Lower lobe of right lung (tissue), 2 donors: Measurements from ENCODE around the gene RBM28. TPM values are rescaled to one million over a fixed set of nuclear protein-coding genes. Genes with fewer than 3 reads are reported as not detected.

Source experiments
- ATAC-seq, 2 donors: fragments of 200-7000 bp; cut with Tn5 transposase; one replicate each; pipeline ENCODE4 v1.9.1; 2020 to 2022; ENCODE audit warnings: mild to moderate bottlenecking in 2 of 2, moderate library complexity in 2 of 2
- DNase-seq: peaks from one replicate; pipeline ENCODE4 v3.0.0-alpha.2; 2020
- H3K27ac ChIP-seq: fragments of 200-600 bp; one replicate; pipeline ENCODE4 v1.8.0; 2022
- H3K27me3 ChIP-seq: fragments of 200-600 bp; one replicate; pipeline ENCODE4 v1.8.0; 2022; ENCODE audit warnings: low read depth
- H3K36me3 ChIP-seq: fragments of 200-600 bp; one replicate; pipeline ENCODE4 v1.8.0; 2022; ENCODE audit warnings: mild to moderate bottlenecking
- H3K4me1 ChIP-seq: fragments of 200-600 bp; one replicate; pipeline ENCODE4 v1.8.0; 2022
- H3K4me3 ChIP-seq: fragments of 200-600 bp; one replicate; pipeline ENCODE4 v1.8.0; 2022; ENCODE audit warnings: mild to moderate bottlenecking
- H3K9me3 ChIP-seq: fragments of 200-600 bp; one replicate; pipeline ENCODE4 v1.8.0; 2022
- CTCF ChIP-seq: fragments of 200-600 bp; IDR thresholded peaks from one replicate; pipeline ENCODE4 v1.8.0; 2022; ENCODE audit warnings: antibody characterized with exemption, mild to moderate bottlenecking
- intact Hi-C: fragments of 100-400 bp; cut with DNase I; formaldehyde crosslinking; loops from one replicate; pipeline ENCODE4 v1.11.0; 2022
- total RNA-seq: library from RNA; stranded (reverse); fragmentation: NEBNext Ultra II Directional; extraction: Animal tissue kit (Norgen Biotek cat#: 25700); gene quantifications from one replicate; pipeline ENCODE4 v1.2.1, GENCODE V29; 2021
- donor health status: DM: no; HTN: yes; CAD: no; lungs with severe emphysema.

Gene RBM28
- total RNA-seq, 1 donor from 2014 or later: 26.9 TPM

GRCh38 chr7:128389618-128390329 lies 46.1 kb upstream of the RBM28 start:
- Histone ChIP-seq H3K36me3 (peaks cover 34% of the 10 kb centered on the region), H3K9me3 (no peaks in the 10 kb centered on the region), H3K4me3 (no peak overlapping the region), H3K4me1 (peaks cover 4% of the 10 kb centered on the region), H3K27me3 (peaks cover 12% of the 10 kb centered on the region), H3K27ac (no peak overlapping the region)
- no peak for ATAC-seq
- DNase-seq: no peak
- intact Hi-C loops: no loop called here
- TF ChIP-seq CTCF: no peak

- Histone ChIP-seq H3K27ac (no peak overlapping the region), H3K4me3 (no peak overlapping the region), H3K4me1 (peaks cover 4% of the 10 kb centered on the region), H3K36me3 (peaks cover 28% of the 10 kb centered on the region), H3K9me3 (no peaks in the 10 kb centered on the region), H3K27me3 (peaks cover 12% of the 10 kb centered on the region)
- no peak for TF ChIP-seq CTCF
- intact Hi-C loops: no loop called here
- ATAC-seq (no peak), DNase-seq (no peak)
These were observed 45.4 kb upstream of the RBM28 start for GRCh38 chr7:128389085-128389617.

GRCh38 chr7:128388145-128388485 lies 44.4 kb upstream of the RBM28 start:
- ATAC-seq: no peak
- DNase-seq: no peak
- Histone ChIP-seq H3K4me3 (no peak overlapping the region), H3K4me1 (peaks cover 4% of the 10 kb centered on the region), H3K9me3 (no peaks in the 10 kb centered on the region), H3K36me3 (peaks cover 18% of the 10 kb centered on the region), H3K27ac (no peak overlapping the region), H3K27me3 (peaks cover 12% of the 10 kb centered on the region)
- intact Hi-C loops: no loop called here
- TF ChIP-seq CTCF: no peak

GRCh38 chr7:128387216-128388144 lies 43.8 kb upstream of the RBM28 start:
- Histone ChIP-seq H3K4me3 (no peak overlapping the region), H3K9me3 (no peaks in the 10 kb centered on the region), H3K36me3 (peaks cover 11% of the 10 kb centered on the region), H3K27ac (no peak overlapping the region), H3K4me1 (peaks cover 4% of the 10 kb centered on the region), H3K27me3 (peaks cover 12% of the 10 kb centered on the region)
- peak; percentile 90 for TF ChIP-seq CTCF
- DNase-seq (peak; percentile 78), ATAC-seq (peak; percentile 84 to 87)
- intact Hi-C loops: no loop called here

GRCh38 chr7:128385988-128386925 lies 42.5 kb upstream of the RBM28 start:
- Histone ChIP-seq H3K36me3 (peaks cover 1% of the 10 kb centered on the region), H3K4me1 (peaks cover 4% of the 10 kb centered on the region), H3K27me3 (peaks cover 12% of the 10 kb centered on the region), H3K27ac (no peak overlapping the region), H3K9me3 (no peaks in the 10 kb centered on the region), H3K4me3 (no peak overlapping the region)
- DNase-seq (no peak), ATAC-seq (no peak)
- intact Hi-C loops: no loop called here
- TF ChIP-seq CTCF: no peak
